Heart left ventricle (tissue), 13 donors: ENCODE measurements around the gene IWS1.

Experiments
- CTCF ChIP-seq, 12 donors: fragments of 200-600 bp; sonication (generic) in 4 of 12; IDR thresholded peaks; one replicate each; pipeline versions ENCODE4 v1.5.0 to v1.8.0; 2018 to 2022; ENCODE audit warnings: antibody characterized with exemption in 12 of 12, mild to moderate bottlenecking in 5 of 12
- POLR2A ChIP-seq, 2 donors: fragments of 450-650 bp; IDR thresholded peaks; one replicate each; pipeline ENCODE4 v1.6.1; 2017; ENCODE audit warnings: antibody characterized with exemption in 2 of 2, mild to moderate bottlenecking in 2 of 2, moderate library complexity in 2 of 2
- donor health status: ischemic (EF 13 %, LVEDD 7.1; RV severe dilation, severe dysfunction).
- donor health status: DM: no; HTN: yes; CAD: no.
- donor health status: DM: no; HTN: no; CAD: no.
- donor health status: ischemic (EF 25% LVEDD 6.9; RV normal size, moderate dysfunction).
- donor health status: ischemic (EF 25% LVEDD 5.7; RV mildly dilated, moderate dysfunction).
- donor health status: ischemic (EF 35%, LVEDD 5.7; RV mildly dilated, moderate dysfunction).
- donor health status: nonischemic (EF 11% LVEDD 7.7; RV severe dilation, severe dysfunction).
- donor health status: DM: yes; HTN: yes; CAD: no.
- donor health status: PGD.
- donor health status: ischemic (EF 29% LVEDD 5.4; RV normal size, mild dysfunction).
- donor health status: nonischemic (EF 23%, LVEDD 6.1; RV moderate dilation, normal function).

- TF ChIP-seq CTCF (IDR thresholded peaks at IDR 0.05) (no peak), POLR2A (IDR thresholded peaks at IDR 0.05) (no peak)
These were observed 11.4 kb upstream of the IWS1 start for GRCh38 chr2:127537644-127538043.
